ENCODE data around the gene SLC7A14. TPM values are rescaled to one million over a fixed set of nuclear protein-coding genes. Genes with fewer than 3 reads are reported as not detected.

SLC7A14 gene
- not detected for polyA plus RNA-seq

DNA sequence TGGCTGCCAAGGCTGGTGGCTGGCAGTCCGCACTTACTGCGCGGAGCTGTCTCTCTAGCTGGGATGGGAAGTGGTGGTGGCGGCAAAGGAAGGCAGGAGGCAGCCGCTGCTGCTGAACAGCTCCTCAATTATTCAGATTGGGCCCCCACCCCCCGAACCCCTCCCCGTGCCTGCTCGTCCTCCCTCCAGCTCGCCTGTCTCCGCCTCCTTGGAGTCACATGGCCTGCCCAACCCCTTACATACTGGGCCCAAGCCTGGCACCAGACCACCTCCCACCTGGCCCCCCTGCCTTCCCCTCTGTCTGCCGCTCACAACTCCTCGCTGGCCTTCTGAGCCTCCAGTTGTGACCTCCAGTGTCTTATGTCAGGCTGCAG is at the start of gene SLC7A14:
TSS of gene SLC7A14 (minus strand) at position 139 of the 374 bp plus-strand sequence. CDS start 59,139 bp downstream, outside the sequence.
- H3K36me3 Mint-ChIP-seq = peaks cover 0 to 7% (median 0%) of the 10 kb centered on the region in 3 donors
- H3K4me1 Mint-ChIP-seq = no peaks in the 10 kb centered on the region
- no peak for DNase-seq
- H3K4me3 Mint-ChIP-seq = no peak within 1 kb of the TSS
- H3K9me3 Mint-ChIP-seq = peaks cover 0 to 23% (median 3%) of the 10 kb centered on the region in 6 donors
- H3K27ac Mint-ChIP-seq = no peak within 1 kb of the TSS
- peaks cover 19 to 24% (median 20%) of the 10 kb centered on the region in 3 donors for H3K27me3 Mint-ChIP-seq (ENCODE audit: low read depth in 3 of 3)

DNA sequence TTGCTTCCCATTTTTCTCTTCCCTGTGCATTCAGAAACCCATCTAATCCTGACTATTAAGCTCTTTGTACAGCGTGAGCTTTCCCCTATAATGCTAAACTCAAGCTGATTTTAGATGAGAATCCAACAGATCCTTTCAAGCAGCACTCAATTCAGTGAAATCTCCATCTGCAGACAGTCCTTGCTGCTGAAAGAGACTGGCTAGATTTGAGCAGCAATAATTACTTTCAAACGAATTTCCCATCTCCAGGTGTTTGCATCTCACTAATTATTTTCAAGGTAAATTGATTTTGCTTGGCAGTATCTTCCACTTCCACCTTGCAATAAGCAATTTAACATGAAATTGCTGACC is 49.5 kb upstream of the SLC7A14 start:
- no peak for DNase-seq
- Mint-ChIP-seq H3K36me3 (no peaks in the 10 kb centered on the region), H3K9me3 (peaks cover 0 to 3% (median 0%) of the 10 kb centered on the region in 6 donors), H3K27me3 (ENCODE audit: low read depth in 3 of 3) (peaks cover 0 to 1% (median 0%) of the 10 kb centered on the region in 3 donors), H3K27ac (no peak overlapping the region), H3K4me1 (no peaks in the 10 kb centered on the region), H3K4me3 (no peak overlapping the region)

DNA sequence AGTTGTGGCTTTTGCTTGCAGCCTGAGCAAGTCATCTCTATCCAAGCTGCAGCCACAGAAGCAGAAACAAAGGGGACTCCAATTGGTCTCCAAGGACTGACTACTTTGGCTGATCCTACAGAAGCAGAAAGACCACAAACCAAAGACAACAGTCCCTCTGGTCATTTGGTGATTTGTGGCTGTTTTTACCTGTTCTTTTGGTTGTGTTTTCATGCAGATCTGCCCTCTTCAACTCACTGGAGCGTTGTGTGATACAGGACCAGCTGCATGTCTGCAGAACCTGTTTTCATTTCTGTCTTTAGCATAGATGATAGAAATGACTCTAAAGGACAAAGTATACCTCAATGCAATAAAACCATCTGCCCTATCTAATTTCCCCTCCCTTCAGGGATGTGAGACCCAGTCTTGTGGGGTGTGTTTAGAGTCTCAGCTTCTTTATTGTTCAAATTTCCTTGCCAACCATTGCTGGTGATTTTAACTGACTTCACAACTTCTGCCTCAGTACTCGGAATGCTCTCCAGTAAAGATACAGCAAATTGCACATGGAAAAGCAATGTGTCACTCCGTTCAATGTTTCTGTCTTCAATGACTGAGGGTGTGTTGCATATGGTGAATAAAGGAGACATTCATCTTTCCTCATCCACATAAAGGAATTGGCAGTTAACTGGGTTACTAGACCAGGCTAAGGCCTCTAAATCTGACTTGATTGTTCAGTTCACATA is 48.9 kb upstream of the SLC7A14 start:
- Mint-ChIP-seq H3K9me3 (peaks cover 0 to 3% (median 0%) of the 10 kb centered on the region in 6 donors), H3K27me3 (ENCODE audit: low read depth in 3 of 3) (peaks cover 0 to 1% (median under 1%) of the 10 kb centered on the region in 3 donors), H3K27ac (no peak overlapping the region), H3K36me3 (no peaks in the 10 kb centered on the region), H3K4me1 (no peaks in the 10 kb centered on the region), H3K4me3 (no peak overlapping the region)
- no peak for DNase-seq

DNA sequence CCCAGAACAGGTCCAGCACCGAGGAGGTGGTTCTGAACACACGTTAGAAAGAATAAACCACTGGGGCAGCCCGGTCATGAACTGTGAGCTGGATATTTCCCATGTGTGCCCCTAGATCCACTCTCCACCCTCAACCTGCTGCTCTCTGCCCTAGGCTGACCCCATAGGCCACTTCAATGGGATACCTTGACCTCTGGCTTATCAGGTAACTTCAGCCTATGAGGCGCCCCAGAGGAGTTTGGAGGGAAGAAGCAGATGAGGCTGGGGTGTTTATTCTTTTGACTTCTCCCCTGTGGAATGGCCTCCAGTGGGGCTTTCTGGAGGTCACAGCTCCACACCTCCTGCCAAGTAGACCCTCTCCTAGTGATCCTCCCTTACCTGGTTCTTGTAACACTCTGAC is 47.7 kb upstream of the SLC7A14 start:
- Mint-ChIP-seq H3K27me3 (ENCODE audit: low read depth in 3 of 3) (peaks cover 0 to 5% (median 3%) of the 10 kb centered on the region in 3 donors), H3K36me3 (no peaks in the 10 kb centered on the region), H3K4me1 (no peaks in the 10 kb centered on the region), H3K4me3 (no peak overlapping the region), H3K27ac (no peak overlapping the region), H3K9me3 (peaks cover 0 to 1% (median 0%) of the 10 kb centered on the region in 6 donors)
- no peak for DNase-seq

DNA sequence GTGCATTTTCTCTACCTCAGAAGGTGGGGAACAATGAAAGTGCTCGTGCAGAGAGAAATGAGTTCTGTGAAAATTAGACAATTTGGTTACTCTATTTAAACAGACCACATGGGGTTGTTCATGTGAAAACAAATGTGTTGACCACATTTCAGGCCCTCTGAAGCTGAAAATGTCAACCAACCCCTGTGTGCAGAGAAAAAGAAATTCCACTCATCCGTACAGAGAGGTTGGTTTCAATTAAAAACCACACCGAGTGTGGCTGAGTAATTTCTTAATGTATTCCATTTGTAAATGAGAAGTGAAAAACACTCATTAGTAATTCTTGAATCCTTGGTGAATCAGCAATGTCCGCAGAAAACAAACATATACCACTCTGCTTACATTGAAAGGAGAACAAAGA is 46.9 kb upstream of the SLC7A14 start:
- Mint-ChIP-seq H3K27ac (no peak overlapping the region), H3K4me1 (no peaks in the 10 kb centered on the region), H3K27me3 (ENCODE audit: low read depth in 3 of 3) (peaks cover 0 to 5% (median 3%) of the 10 kb centered on the region in 3 donors), H3K9me3 (peaks cover 0 to 1% (median 0%) of the 10 kb centered on the region in 6 donors), H3K4me3 (no peak overlapping the region), H3K36me3 (no peaks in the 10 kb centered on the region)
- DNase-seq = no peak

DNA sequence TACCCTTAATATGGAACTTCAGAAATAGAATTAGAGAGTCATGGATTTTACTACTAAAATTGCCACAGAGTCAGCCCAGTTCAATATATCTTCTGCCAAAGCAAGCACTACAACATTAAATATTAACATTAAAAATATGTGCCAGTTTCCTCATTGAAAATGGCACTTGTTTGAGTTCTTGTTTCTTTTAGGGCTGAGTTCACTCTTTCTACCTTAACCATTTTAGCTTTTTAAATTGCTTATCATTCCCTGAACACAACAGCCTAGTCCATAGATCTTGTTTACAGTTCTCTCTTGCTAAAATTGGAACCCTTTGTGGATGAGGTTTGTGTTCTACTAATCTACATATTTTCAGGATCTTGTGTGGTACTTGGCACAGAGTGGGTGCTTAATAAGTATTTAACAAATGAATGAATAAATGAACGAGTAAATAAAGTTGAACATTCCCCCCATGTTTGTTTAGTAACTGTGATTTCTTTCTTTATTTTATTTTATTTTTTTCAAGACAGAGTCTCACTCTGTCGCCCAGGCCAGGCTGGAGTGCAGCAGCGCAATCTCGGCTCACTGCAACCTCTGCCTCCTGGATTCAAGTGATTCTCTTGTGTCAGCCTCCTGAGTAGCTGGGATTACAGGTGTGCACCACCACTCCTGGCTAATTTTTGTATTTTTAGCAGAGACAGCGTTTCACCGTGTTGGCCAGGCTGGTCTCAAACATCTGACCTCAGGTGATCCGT is 46.0 kb upstream of the SLC7A14 start:
- H3K4me1 Mint-ChIP-seq = no peaks in the 10 kb centered on the region
- H3K4me3 Mint-ChIP-seq = no peak overlapping the region
- H3K9me3 Mint-ChIP-seq = peaks cover 0 to 1% (median 0%) of the 10 kb centered on the region in 6 donors
- peaks cover 0 to 4% (median 3%) of the 10 kb centered on the region in 3 donors for H3K27me3 Mint-ChIP-seq (ENCODE audit: low read depth in 3 of 3)
- no peaks in the 10 kb centered on the region for H3K36me3 Mint-ChIP-seq
- H3K27ac Mint-ChIP-seq = no peak overlapping the region
- DNase-seq = no peak

DNA sequence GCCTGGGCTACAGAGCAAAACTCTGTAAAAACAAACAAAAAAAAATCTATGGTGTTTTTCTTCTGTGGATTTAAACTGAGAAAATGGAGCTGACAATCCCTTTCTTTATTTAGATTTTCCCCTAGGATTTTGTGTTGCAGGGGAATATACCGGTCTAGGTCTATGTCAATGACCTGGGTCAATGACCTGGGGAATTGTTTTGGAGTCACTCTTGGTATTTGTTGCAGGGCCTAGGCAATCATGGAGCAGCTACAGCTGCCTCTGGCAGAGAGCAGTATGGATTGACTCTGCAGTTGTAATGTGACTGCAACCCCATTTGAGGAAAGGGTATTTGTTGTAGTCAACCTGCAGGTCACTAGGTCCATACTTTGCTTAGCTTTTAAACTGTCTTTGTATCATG is 37.6 kb upstream of the SLC7A14 start:
- peaks cover 0 to 5% (median 0%) of the 10 kb centered on the region in 6 donors for H3K9me3 Mint-ChIP-seq
- no peaks in the 10 kb centered on the region for H3K36me3 Mint-ChIP-seq
- peaks cover 0 to 12% (median 5%) of the 10 kb centered on the region in 3 donors for H3K27me3 Mint-ChIP-seq (ENCODE audit: low read depth in 3 of 3)
- no peaks in the 10 kb centered on the region for H3K4me1 Mint-ChIP-seq
- no peak for DNase-seq
- H3K4me3 Mint-ChIP-seq = no peak overlapping the region
- H3K27ac Mint-ChIP-seq = no peak overlapping the region

DNA sequence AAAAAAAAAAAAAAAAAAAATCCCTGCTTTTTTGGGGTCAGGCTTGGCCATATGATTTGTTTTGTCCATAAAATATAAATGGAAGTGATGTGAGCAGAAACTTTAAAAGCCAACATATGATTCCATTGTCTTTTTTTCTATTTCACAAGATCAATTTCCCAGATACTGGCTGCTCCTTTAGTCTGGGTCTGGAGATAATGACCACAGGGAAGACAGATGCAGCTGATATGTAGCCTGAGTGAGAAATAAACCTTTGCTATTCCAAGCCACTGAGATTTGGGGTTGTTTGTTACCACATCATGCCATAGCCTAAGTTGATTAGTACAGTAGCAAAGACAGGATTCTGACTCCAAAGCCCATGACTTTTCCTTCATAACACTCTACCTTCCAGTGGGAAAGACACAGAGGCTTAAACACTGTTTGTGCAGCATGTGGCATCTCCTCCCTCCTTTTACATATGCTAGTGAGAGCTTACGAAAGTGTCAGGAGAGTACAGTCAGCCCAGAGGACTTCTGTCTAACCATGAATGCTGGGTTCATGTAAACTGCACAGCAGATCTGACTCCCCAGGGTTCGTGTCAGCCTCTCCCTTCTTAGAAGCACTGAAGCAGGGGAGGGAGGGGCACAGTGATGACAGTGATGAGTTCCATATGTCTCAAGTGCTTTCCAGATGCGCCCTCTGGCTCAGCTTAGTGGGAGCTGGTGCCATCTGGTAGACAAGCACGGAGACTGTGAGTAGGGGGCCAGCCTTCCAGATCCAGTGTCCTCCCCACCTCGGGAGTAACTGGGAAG is 36.7 kb upstream of the SLC7A14 start:
- peaks cover 0 to 5% (median 0%) of the 10 kb centered on the region in 6 donors for H3K9me3 Mint-ChIP-seq

DNA sequence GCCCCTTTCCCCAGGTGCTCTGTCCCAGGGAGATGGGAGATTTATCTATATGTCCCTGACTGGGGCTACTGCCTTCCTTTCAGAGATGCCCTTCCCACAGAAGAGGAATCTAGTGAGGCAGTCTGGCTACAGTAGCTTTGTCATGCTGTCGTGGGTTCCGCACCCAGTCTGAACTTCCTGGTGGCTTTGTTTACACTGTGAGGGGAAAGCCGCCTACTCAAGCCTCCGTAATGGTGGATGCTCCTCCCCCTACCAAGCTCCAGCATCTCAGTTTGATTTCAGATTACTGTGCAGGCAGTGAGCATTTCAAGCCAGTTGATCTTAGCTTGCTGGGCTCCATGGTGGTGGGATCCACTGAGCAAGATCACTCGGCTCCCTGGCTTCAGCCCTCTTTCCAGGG is 35.4 kb upstream of the SLC7A14 start:
- DNase-seq = no peak
- H3K27ac Mint-ChIP-seq = no peak overlapping the region
- peaks cover 0 to 5% (median 0%) of the 10 kb centered on the region in 6 donors for H3K9me3 Mint-ChIP-seq
- H3K4me3 Mint-ChIP-seq = no peak overlapping the region
- no peaks in the 10 kb centered on the region for H3K4me1 Mint-ChIP-seq
- peaks cover 0 to 18% (median 5%) of the 10 kb centered on the region in 3 donors for H3K27me3 Mint-ChIP-seq (ENCODE audit: low read depth in 3 of 3)
- no peaks in the 10 kb centered on the region for H3K36me3 Mint-ChIP-seq

More for the DNA sequence above, 36.7 kb upstream of the SLC7A14 start:
- Mint-ChIP-seq H3K36me3 (no peaks in the 10 kb centered on the region), H3K4me1 (no peaks in the 10 kb centered on the region), H3K4me3 (no peak overlapping the region), H3K27ac (no peak overlapping the region), H3K27me3 (ENCODE audit: low read depth in 3 of 3) (peaks cover 0 to 17% (median 5%) of the 10 kb centered on the region in 3 donors)
- no peak for DNase-seq

DNA sequence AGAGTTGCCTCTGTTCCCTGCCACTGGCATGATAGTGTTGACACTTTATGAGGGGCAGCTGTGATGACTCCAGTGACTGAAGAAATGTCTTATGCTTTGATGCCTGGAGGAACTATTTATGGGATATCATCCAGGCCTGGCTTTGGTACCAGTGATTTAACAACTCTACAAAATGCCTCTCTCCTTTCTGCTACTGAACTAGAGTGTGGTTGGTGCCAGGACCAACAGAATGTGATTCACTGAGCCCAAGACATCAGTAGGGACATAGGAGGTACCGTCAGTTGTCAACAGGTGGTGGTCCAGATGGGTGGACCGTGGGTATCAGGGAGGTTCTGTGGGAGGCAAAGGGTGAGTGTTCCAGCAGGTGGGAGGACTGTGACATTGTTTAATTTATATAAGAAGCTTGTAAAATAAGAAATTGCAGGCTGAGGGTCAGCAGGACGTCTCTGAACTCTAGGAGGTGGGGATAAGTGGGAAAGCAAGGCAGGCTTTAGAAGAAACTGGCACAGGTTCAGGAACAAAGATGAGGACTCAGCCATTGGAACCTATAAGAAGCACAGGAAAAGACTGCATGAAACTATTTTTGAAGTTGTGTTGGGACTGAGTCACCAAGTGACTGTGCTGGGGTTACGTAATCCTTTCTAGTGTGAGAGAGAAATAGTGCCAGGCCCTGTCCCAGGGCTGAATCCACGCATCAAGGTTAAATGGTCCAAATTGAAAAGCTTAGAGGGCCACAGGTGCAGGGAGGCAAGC is 28.5 kb upstream of the SLC7A14 start:
- no peaks in the 10 kb centered on the region for H3K9me3 Mint-ChIP-seq
- no peak overlapping the region for H3K4me3 Mint-ChIP-seq
- H3K4me1 Mint-ChIP-seq = no peaks in the 10 kb centered on the region
- no peak for DNase-seq
- peaks cover 6 to 19% (median 7%) of the 10 kb centered on the region in 3 donors for H3K27me3 Mint-ChIP-seq (ENCODE audit: low read depth in 3 of 3)
- no peaks in the 10 kb centered on the region for H3K36me3 Mint-ChIP-seq
- H3K27ac Mint-ChIP-seq = no peak overlapping the region

DNA sequence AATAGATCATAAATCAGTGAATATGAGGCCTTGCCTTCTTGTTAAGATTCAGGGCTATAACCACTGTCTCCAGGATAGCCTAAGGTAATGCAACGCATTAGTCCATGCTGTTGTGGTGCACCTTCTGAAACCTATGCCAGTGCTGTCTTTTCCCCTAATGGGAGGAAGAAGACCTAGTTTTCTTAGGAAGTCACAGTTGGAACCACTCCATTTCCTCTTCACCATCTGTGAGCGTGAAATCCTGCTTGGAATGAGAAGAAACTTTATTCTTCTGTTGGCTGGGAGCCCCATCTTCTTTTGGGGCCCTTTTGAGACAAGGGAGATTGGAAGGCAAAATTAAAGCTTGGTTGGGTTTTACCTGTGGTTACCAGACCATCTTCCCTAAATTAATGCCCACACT is 25.9 kb upstream of the SLC7A14 start:
- Mint-ChIP-seq H3K27me3 (ENCODE audit: low read depth in 3 of 3) (peaks cover 6 to 9% (median 7%) of the 10 kb centered on the region in 3 donors), H3K4me1 (no peaks in the 10 kb centered on the region), H3K27ac (no peak overlapping the region), H3K36me3 (no peaks in the 10 kb centered on the region), H3K9me3 (no peaks in the 10 kb centered on the region), H3K4me3 (no peak overlapping the region)
- DNase-seq = no peak

DNA sequence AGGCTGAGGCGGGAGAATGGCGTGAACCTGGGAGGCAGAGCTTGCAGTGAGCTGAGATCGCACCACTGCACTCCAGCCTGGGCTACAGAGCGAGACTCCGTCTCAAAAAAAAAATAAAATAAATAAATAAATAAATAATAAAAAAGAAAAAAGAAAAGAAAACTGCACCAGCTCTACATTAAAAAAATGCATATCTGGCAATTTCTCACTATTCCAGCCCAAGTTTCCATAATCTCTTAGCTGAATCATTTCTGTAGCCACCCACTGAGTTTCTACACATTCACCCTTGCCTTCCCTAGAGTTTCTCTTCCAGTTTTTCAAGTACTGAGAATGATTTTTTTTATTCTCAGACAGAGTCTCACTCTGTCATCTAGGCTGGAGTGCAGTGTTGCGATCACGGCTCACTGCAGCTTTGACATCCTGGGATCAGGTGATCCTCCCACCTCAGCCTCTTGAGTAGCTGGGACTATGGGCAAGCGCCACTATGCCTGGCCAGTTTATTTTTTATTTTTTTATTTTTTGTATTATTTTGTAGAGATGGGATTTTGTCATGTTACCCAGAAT is 24.5 kb upstream of the SLC7A14 start:
- Mint-ChIP-seq H3K4me1 (no peaks in the 10 kb centered on the region), H3K9me3 (no peaks in the 10 kb centered on the region), H3K36me3 (no peaks in the 10 kb centered on the region), H3K4me3 (no peak overlapping the region), H3K27me3 (ENCODE audit: low read depth in 3 of 3) (peaks cover 6 to 11% (median 7%) of the 10 kb centered on the region in 3 donors), H3K27ac (no peak overlapping the region)
- no peak for DNase-seq

DNA sequence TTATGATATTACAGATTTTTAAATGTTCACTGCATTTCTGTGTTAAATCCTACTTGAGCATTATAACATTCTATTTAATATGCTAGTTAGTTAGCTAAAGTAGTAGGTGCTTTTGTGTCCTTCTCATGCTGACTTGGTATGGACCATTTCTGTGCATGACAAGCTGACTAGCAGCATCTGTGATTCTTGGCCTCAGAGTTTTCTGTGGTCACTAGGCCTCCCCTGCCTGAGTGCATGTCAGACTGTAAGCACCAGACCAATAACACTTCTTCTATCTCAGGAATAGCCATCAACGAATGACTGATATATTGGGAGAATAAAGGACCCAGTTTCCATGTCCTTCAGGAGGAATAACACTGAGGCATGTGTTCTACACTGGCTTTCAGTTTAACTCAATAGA is 22.6 kb upstream of the SLC7A14 start:
- no peak overlapping the region for H3K4me3 Mint-ChIP-seq
- H3K9me3 Mint-ChIP-seq = no peaks in the 10 kb centered on the region
- no peaks in the 10 kb centered on the region for H3K4me1 Mint-ChIP-seq
- no peak for DNase-seq
- H3K27ac Mint-ChIP-seq = no peak overlapping the region
- peaks cover 4 to 11% (median 7%) of the 10 kb centered on the region in 3 donors for H3K27me3 Mint-ChIP-seq (ENCODE audit: low read depth in 3 of 3)
- no peaks in the 10 kb centered on the region for H3K36me3 Mint-ChIP-seq
